MM.1S (cell line): ENCODE measurements around the gene MYO1B.

Experiments
- DNase-seq: peaks from one replicate; pipeline ENCODE4 v3.0.0-alpha.2; 2015
- H2AFZ ChIP-seq: fragments of 300-600 bp; sonication (generic); 2 replicates; pipeline ENCODE4 v1.6.0; 2016; ENCODE audit warnings: antibody characterized with exemption, low read length
- H3F3A ChIP-seq: fragments of 300-600 bp; sonication (generic); 2 replicates; pipeline ENCODE4 v1.6.1; 2016; ENCODE audit warnings: mild to moderate bottlenecking, antibody characterized with exemption, low read length, moderate library complexity, mixed read lengths; ENCODE audit not compliant: insufficient read depth
- H3K27ac ChIP-seq: fragments of 300-600 bp; sonication (generic); 2 replicates; pipeline ENCODE4 v1.5.1; 2016; ENCODE audit warnings: mild to moderate bottlenecking, low read length
- H3K27me3 ChIP-seq: fragments of 300-600 bp; sonication (generic); replicated peaks from 2 replicates; pipeline ENCODE4 v1.6.0; 2016; ENCODE audit warnings: low read length; ENCODE audit not compliant: insufficient read depth
- H3K36me3 ChIP-seq: fragments of 300-600 bp; sonication (generic); replicated peaks from 2 replicates; pipeline ENCODE4 v1.6.1; 2016; ENCODE audit warnings: mild to moderate bottlenecking, low read length, mixed read lengths; ENCODE audit not compliant: insufficient read depth
- H3K4me1 ChIP-seq: fragments of 300-600 bp; sonication (generic); 2 replicates; pipeline ENCODE4 v1.6.1; 2016; ENCODE audit warnings: low read length, mixed read lengths
- H3K4me2 ChIP-seq: fragments of 300-600 bp; sonication (generic); 2 replicates; pipeline ENCODE4 v1.6.0; 2016; ENCODE audit warnings: low read depth, low read length
- H3K4me3 ChIP-seq: fragments of 300-600 bp; sonication (generic); 2 replicates; pipeline ENCODE4 v1.5.1; 2016; ENCODE audit warnings: low read length, mixed read lengths
- H3K79me2 ChIP-seq: fragments of 300-600 bp; sonication (generic); 2 replicates; pipeline ENCODE4 v1.6.1; 2016; ENCODE audit warnings: mixed run types, low read length, mixed read lengths
- H3K9ac ChIP-seq: fragments of 300-600 bp; sonication (generic); 2 replicates; pipeline ENCODE4 v1.6.1; 2016; ENCODE audit warnings: low read length, mixed read lengths
- H3K9me2 ChIP-seq: fragments of 300-600 bp; sonication (generic); replicated peaks from 2 replicates; pipeline ENCODE4 v1.6.1; 2016; ENCODE audit warnings: mild to moderate bottlenecking, low read length, mixed read lengths; ENCODE audit not compliant: insufficient read depth
- H3K9me3 ChIP-seq: fragments of 300-600 bp; sonication (generic); replicated peaks from 2 replicates; pipeline ENCODE4 v1.6.1; 2016; ENCODE audit warnings: mild to moderate bottlenecking, low read length, mixed read lengths; ENCODE audit not compliant: insufficient read depth
- H4K20me1 ChIP-seq: fragments of 300-600 bp; sonication (generic); 2 replicates; pipeline ENCODE4 v1.6.1; 2016; ENCODE audit warnings: mild to moderate bottlenecking, low read length, moderate library complexity, mixed read lengths; ENCODE audit not compliant: insufficient read depth
- EZH2 ChIP-seq: fragments of 300-600 bp; sonication (generic); optimal IDR thresholded peaks from 2 replicates; pipeline ENCODE3; 2017; ENCODE audit warnings: low read depth, mild to moderate bottlenecking, antibody characterized with exemption, low read length, mixed read lengths
- EZH2phosphoT487 ChIP-seq: fragments of 300-600 bp; sonication (generic); IDR thresholded peaks from 2 replicates; pipeline ENCODE4 v1.6.1; 2018; ENCODE audit warnings: antibody characterized with exemption, low read length
- TF ChIP-seq, protein P1 (sequence below): fragments of 300-600 bp; sonication (generic); IDR thresholded peaks from 2 replicates; pipeline ENCODE4 v1.5.1; 2016; ENCODE audit warnings: antibody characterized with exemption, low read length, mixed read lengths

Gene MYO1B

DNA sequence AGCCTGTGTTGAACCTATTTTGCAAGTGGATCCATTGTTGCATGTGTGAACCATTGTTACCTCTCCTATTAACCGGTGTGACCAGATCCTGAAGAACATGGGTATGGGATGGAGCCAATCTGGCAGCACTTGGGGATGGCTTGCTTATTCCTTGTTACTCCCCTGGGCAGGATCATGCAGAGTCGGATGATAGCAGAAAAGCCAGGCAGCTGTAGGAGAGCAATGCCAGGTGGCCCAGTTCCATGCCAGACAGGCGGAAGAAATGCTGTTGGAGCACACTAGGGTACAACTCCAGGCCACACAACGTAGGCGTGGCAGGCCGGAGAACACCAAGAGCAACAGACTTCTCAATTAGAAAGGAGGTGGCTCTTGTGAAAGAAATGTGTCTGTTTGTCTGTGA lies 16.3 kb upstream of the MYO1B start:
- Histone ChIP-seq H4K20me1 (no peaks in the 10 kb centered on the region), H2AFZ (no peak overlapping the region), H3K27me3 (no peaks in the 10 kb centered on the region), H3K36me3 (no peaks in the 10 kb centered on the region), H3K4me3 (no peak overlapping the region), H3K4me2 (no peak overlapping the region), H3K27ac (no peak overlapping the region), H3K9ac (no peak overlapping the region), H3F3A (no peaks in the 10 kb centered on the region), H3K9me3 (no peaks in the 10 kb centered on the region), H3K79me2 (no peaks in the 10 kb centered on the region), H3K9me2 (no peaks in the 10 kb centered on the region), H3K4me1 (no peaks in the 10 kb centered on the region)
- DNase-seq = no peak
- TF ChIP-seq EZH2 = no peak
- TF ChIP-seq EZH2phosphoT487 = no peak
- TF ChIP-seq, protein P1, sequence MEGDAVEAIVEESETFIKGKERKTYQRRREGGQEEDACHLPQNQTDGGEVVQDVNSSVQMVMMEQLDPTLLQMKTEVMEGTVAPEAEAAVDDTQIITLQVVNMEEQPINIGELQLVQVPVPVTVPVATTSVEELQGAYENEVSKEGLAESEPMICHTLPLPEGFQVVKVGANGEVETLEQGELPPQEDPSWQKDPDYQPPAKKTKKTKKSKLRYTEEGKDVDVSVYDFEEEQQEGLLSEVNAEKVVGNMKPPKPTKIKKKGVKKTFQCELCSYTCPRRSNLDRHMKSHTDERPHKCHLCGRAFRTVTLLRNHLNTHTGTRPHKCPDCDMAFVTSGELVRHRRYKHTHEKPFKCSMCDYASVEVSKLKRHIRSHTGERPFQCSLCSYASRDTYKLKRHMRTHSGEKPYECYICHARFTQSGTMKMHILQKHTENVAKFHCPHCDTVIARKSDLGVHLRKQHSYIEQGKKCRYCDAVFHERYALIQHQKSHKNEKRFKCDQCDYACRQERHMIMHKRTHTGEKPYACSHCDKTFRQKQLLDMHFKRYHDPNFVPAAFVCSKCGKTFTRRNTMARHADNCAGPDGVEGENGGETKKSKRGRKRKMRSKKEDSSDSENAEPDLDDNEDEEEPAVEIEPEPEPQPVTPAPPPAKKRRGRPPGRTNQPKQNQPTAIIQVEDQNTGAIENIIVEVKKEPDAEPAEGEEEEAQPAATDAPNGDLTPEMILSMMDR = no peak

DNA sequence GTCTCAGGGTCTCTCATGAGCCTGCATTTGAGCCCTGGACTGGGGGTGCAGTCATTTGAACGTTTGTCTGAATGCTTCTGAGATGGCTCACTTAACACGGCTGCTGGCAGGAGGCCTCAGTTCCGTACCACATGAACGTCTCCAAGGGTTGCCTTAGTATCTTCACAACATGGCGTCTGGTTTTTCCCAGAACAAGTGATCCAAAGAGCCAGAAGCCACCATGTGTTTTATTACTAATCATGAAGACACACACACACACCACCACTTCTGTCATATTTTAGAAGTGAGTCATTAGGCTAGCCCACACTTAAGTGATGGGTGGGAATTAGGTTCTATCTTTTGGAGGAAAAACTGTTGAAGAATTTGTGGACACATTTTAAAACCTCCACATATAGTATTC lies 15.0 kb upstream of the MYO1B start:
- no peaks in the 10 kb centered on the region for H3K27me3 ChIP-seq
- H2AFZ ChIP-seq = no peak overlapping the region
- H3K4me1 ChIP-seq = no peaks in the 10 kb centered on the region
- H3K4me2 ChIP-seq = no peak overlapping the region
- H3K9me3 ChIP-seq = no peaks in the 10 kb centered on the region
- H3K9me2 ChIP-seq = no peaks in the 10 kb centered on the region
- no peak overlapping the region for H3K27ac ChIP-seq
- H3F3A ChIP-seq = no peaks in the 10 kb centered on the region
- no peaks in the 10 kb centered on the region for H4K20me1 ChIP-seq
- no peak overlapping the region for H3K9ac ChIP-seq
- no peaks in the 10 kb centered on the region for H3K36me3 ChIP-seq
- TF ChIP-seq EZH2phosphoT487 = no peak
- TF ChIP-seq, protein P1 = no peak
- TF ChIP-seq EZH2 = no peak
- H3K79me2 ChIP-seq = no peaks in the 10 kb centered on the region
- no peak for DNase-seq
- H3K4me3 ChIP-seq = no peak overlapping the region

DNA sequence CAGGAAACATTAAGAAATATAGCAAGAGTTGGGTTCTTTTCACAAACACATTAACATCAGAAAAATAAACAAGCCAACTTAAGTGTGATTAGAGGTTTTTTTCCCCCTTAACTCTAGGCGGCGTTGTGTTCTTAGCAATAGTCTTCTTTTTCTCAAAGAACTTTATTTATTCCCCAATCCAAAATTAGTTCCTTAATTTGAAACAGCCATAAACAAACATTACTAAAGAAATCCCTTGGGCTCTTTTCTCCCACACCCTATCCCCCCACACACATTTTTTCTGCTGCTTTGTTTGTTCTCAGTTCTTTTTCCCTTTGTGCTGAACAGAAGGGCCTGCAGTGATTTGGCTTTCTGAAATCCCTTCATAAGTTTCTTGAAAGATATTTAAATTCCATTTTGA lies 13.2 kb upstream of the MYO1B start:
- no peaks in the 10 kb centered on the region for H3K9me3 ChIP-seq
- TF ChIP-seq EZH2phosphoT487 = no peak
- TF ChIP-seq, protein P1 = peak; percentile 46
- no peak for TF ChIP-seq EZH2
- no peaks in the 10 kb centered on the region for H3F3A ChIP-seq
- H3K27me3 ChIP-seq = no peaks in the 10 kb centered on the region
- no peaks in the 10 kb centered on the region for H4K20me1 ChIP-seq
- H2AFZ ChIP-seq = no peak overlapping the region
- H3K4me2 ChIP-seq = no peak overlapping the region
- H3K9ac ChIP-seq = no peak overlapping the region
- no peaks in the 10 kb centered on the region for H3K36me3 ChIP-seq
- DNase-seq = no peak
- H3K4me3 ChIP-seq = no peak overlapping the region
- no peaks in the 10 kb centered on the region for H3K4me1 ChIP-seq
- no peaks in the 10 kb centered on the region for H3K9me2 ChIP-seq
- H3K27ac ChIP-seq = no peak overlapping the region
- H3K79me2 ChIP-seq = no peaks in the 10 kb centered on the region
